ENCODE measurements around the gene AURKB.

The AURKB gene

DNA sequence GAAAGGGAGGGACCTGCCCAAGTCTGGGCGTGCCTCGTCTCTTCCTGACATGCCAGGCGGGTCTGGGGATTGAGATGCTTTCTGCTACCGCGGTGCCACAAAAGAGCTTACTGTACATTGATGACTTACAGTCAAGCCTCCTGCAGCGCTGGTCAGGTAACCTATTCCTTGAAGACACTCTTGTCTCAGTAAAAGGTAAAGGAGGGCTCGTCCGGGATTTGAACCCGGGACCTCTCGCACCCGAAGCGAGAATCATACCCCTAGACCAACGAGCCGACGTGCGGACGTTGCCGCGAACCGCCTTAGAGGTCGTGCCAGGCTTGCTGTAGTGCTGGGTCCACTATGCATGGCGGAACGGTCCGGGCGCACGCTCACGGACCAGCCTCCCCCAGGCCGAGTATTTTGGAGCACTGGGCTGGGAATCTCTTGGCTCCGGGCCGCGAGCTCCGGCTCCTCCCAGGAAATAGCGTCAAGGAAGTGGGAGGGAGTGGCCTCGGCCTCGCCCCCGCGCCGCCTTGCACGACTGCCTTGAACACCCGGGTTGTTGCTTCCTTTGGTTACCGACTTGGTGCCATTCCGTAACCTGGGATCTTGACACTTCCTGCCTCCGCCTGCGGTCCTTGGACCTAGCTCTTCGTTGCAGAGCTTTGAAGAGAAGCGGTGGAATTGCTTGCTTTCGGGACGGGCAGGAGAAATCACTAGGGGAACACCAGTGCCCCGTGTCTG is 12.4 kb upstream of the AURKB start:
- Histone ChIP-seq H3K79me2 (ENCODE audit: insufficient read depth, low read length) (no peaks in the 10 kb centered on the region), H3K27me3 (ENCODE audit: insufficient read depth, low read length, poor library complexity, severe bottlenecking) (no peaks in the 10 kb centered on the region), H3K9me3 (ENCODE audit: insufficient read depth, low read depth, low read length) (no peaks in the 10 kb centered on the region), H2AFZ (ENCODE audit: low read length) (peak overlapping the region; percentile 92), H3F3A (ENCODE audit: low read depth) (peaks cover 16% of the 10 kb centered on the region), H3K9me2 (replicated peaks; ENCODE audit: low read depth, low read length) (no peaks in the 10 kb centered on the region), H3K4me2 (ENCODE audit: low read depth, low read length, poor library complexity, severe bottlenecking) (peak overlapping the region; percentile 89), H3K36me3 (ENCODE audit: insufficient read depth, low read length) (peaks cover 7% of the 10 kb centered on the region; the same call in 1 of the 2 replicates), H3K4me1 (ENCODE audit: insufficient read depth, low read length, poor library complexity, severe bottlenecking) (peaks cover 8% of the 10 kb centered on the region), H3K4me3 (ENCODE audit: low read length, poor library complexity, severe bottlenecking) (peak overlapping the region; percentile 87), H4K20me1 (ENCODE audit: insufficient read depth, low read length, poor library complexity, severe bottlenecking) (no peaks in the 10 kb centered on the region), H3K9ac (ENCODE audit: low read depth, low read length, poor library complexity, severe bottlenecking) (peak overlapping the region; percentile 98)
- TF ChIP-seq, protein P1, sequence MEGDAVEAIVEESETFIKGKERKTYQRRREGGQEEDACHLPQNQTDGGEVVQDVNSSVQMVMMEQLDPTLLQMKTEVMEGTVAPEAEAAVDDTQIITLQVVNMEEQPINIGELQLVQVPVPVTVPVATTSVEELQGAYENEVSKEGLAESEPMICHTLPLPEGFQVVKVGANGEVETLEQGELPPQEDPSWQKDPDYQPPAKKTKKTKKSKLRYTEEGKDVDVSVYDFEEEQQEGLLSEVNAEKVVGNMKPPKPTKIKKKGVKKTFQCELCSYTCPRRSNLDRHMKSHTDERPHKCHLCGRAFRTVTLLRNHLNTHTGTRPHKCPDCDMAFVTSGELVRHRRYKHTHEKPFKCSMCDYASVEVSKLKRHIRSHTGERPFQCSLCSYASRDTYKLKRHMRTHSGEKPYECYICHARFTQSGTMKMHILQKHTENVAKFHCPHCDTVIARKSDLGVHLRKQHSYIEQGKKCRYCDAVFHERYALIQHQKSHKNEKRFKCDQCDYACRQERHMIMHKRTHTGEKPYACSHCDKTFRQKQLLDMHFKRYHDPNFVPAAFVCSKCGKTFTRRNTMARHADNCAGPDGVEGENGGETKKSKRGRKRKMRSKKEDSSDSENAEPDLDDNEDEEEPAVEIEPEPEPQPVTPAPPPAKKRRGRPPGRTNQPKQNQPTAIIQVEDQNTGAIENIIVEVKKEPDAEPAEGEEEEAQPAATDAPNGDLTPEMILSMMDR (conservative IDR thresholded peaks at IDR 0.05; ENCODE audit: low read length): no peak
- TF ChIP-seq EZH2phosphoT487 (IDR thresholded peaks at IDR 0.05; ENCODE audit: borderline replicate concordance): no peak

DNA sequence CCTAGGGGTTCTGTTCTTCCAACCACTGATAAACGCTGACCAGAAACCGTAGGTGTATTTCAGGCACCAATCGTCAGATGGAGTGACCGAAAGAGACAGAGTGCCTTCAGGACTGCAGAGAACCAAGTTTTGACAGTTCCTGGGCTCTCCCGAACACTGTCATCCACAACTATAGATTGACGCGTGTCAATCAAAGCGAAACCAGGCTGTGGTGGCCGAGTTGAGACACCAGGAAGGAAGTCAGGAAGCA is 11.9 kb upstream of the AURKB start:
- H3K4me1 ChIP-seq (ENCODE audit: insufficient read depth, low read length, poor library complexity, severe bottlenecking): peaks cover 8% of the 10 kb centered on the region
- peaks cover 3% of the 10 kb centered on the region; the same call in 1 of the 2 replicates for H3K36me3 ChIP-seq (ENCODE audit: insufficient read depth, low read length)
- H3K4me3 ChIP-seq (ENCODE audit: low read length, poor library complexity, severe bottlenecking): peak overlapping the region; percentile 87
- H3K27me3 ChIP-seq (ENCODE audit: insufficient read depth, low read length, poor library complexity, severe bottlenecking): no peaks in the 10 kb centered on the region
- H3K79me2 ChIP-seq (ENCODE audit: insufficient read depth, low read length): no peaks in the 10 kb centered on the region
- H3F3A ChIP-seq (ENCODE audit: low read depth): peaks cover 16% of the 10 kb centered on the region
- no peaks in the 10 kb centered on the region for H4K20me1 ChIP-seq (ENCODE audit: insufficient read depth, low read length, poor library complexity, severe bottlenecking)
- H3K4me2 ChIP-seq (ENCODE audit: low read depth, low read length, poor library complexity, severe bottlenecking): peak overlapping the region; percentile 89
- H3K9ac ChIP-seq (ENCODE audit: low read depth, low read length, poor library complexity, severe bottlenecking): peak overlapping the region; percentile 98
- no peak for TF ChIP-seq EZH2phosphoT487 (IDR thresholded peaks at IDR 0.05; ENCODE audit: borderline replicate concordance)
- TF ChIP-seq, protein P1 (conservative IDR thresholded peaks at IDR 0.05; ENCODE audit: low read length): no peak
- H2AFZ ChIP-seq (ENCODE audit: low read length): no peak overlapping the region
- no peaks in the 10 kb centered on the region for H3K9me3 ChIP-seq (ENCODE audit: insufficient read depth, low read depth, low read length)
- no peaks in the 10 kb centered on the region for H3K9me2 ChIP-seq (replicated peaks; ENCODE audit: low read depth, low read length)

DNA sequence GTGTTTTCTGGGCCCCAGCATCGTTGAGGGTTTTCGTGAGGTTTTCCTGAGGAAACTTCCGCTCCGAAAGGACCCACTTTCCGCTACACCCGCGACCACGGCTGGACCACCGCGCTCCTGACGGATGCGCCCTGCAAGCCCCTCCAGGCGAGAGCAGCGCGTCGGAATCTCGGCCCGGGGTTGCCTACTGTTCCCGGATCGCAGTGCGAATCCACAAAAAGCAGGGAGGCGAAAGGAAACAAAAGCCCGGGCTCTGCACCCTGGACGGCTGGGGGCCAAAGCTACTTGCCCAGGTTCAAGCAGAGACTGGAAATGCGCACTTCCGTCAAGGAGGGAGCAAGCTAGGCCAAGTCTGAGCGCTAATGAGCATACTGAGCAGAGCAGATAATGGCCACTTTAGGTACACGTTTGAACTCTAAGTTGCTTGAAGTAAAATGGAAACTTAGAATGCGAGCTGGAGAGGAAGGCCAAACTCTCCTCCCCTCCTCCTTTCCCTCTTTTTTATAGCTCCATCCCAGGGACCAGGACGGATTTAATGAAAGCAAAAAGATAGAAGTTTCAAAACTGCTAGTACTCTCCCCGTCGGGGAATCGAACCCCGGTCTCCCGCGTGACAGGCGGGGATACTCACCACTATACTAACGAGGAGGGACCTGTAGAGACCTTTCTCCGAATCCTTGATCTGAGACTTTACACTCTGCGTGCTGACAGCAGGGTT is 11.4 kb upstream of the AURKB start:
- H3K79me2 ChIP-seq (ENCODE audit: insufficient read depth, low read length): no peaks in the 10 kb centered on the region
- no peaks in the 10 kb centered on the region for H4K20me1 ChIP-seq (ENCODE audit: insufficient read depth, low read length, poor library complexity, severe bottlenecking)
- H3K27me3 ChIP-seq (ENCODE audit: insufficient read depth, low read length, poor library complexity, severe bottlenecking): no peaks in the 10 kb centered on the region
- H3K4me3 ChIP-seq (ENCODE audit: low read length, poor library complexity, severe bottlenecking): peak overlapping the region; percentile 87
- H3K4me2 ChIP-seq (ENCODE audit: low read depth, low read length, poor library complexity, severe bottlenecking): peak overlapping the region; percentile 89
- H3F3A ChIP-seq (ENCODE audit: low read depth): peaks cover 16% of the 10 kb centered on the region
- H3K9me3 ChIP-seq (ENCODE audit: insufficient read depth, low read depth, low read length): no peaks in the 10 kb centered on the region
- no peaks in the 10 kb centered on the region for H3K9me2 ChIP-seq (replicated peaks; ENCODE audit: low read depth, low read length)
- peaks cover 8% of the 10 kb centered on the region for H3K4me1 ChIP-seq (ENCODE audit: insufficient read depth, low read length, poor library complexity, severe bottlenecking)
- H3K9ac ChIP-seq (ENCODE audit: low read depth, low read length, poor library complexity, severe bottlenecking): peak overlapping the region; percentile 98
- H2AFZ ChIP-seq (ENCODE audit: low read length): peak overlapping the region; percentile 95
- no peaks in the 10 kb centered on the region for H3K36me3 ChIP-seq (ENCODE audit: insufficient read depth, low read length)
- TF ChIP-seq EZH2phosphoT487 (IDR thresholded peaks at IDR 0.05; ENCODE audit: borderline replicate concordance): no peak
